Activated CD4-positive, alpha-beta T cell treated with anti-CD3 and anti-CD28 coated beads, Interleukin-2, amount 50 U/mL, for 24 hours (primary cell): ENCODE results near the gene ACAN.

Experiments used
- DNase-seq, 2 donors: peaks; one replicate each; pipeline ENCODE4 v3.0.0-alpha.2; 2020; ENCODE audit warnings: low read depth in 1 of 2, low spot score in 1 of 2

Gene ACAN

GRCh38 chr15:88800738-88801137 lies 2.5 kb upstream of the ACAN start:
- DNase-seq, result no peak

- no peak for DNase-seq
Measured at GRCh38 chr15:88802250-88802990, 816 bp upstream of the ACAN start.

- no peak for DNase-seq
Measured at GRCh38 chr15:88802991-88803240, 320 bp upstream of the ACAN start.

GRCh38 chr15:88803920-88804247 lies 648 bp downstream of the ACAN start:
- no peak for DNase-seq

GRCh38 chr15:88804257-88804656 lies 1.0 kb downstream of the ACAN start:
- no peak for DNase-seq

- DNase-seq, result no peak
Measured at GRCh38 chr15:88805031-88805780, 2.0 kb downstream of the ACAN start.

- DNase-seq, result no peak
Measured at GRCh38 chr15:88810446-88810845, 7.2 kb downstream of the ACAN start.

GRCh38 chr15:88812133-88812532 lies 8.9 kb downstream of the ACAN start:
- DNase-seq, result no peak

GRCh38 chr15:88813960-88814359 lies 10.7 kb downstream of the ACAN start:
- no peak for DNase-seq

- no peak for DNase-seq
Measured at GRCh38 chr15:88814393-88814792, 11.2 kb downstream of the ACAN start.

- no peak for DNase-seq
Measured at GRCh38 chr15:88818920-88819319, 15.7 kb downstream of the ACAN start.

GRCh38 chr15:88821993-88822392 lies 18.8 kb downstream of the ACAN start:
- no peak for DNase-seq

- no peak for DNase-seq
Measured at GRCh38 chr15:88828791-88829190, 25.6 kb downstream of the ACAN start.

- DNase-seq, result no peak
Measured at GRCh38 chr15:88830016-88830415, 26.8 kb downstream of the ACAN start.

- DNase-seq, result no peak
Measured at GRCh38 chr15:88832820-88833730, 29.8 kb downstream of the ACAN start.

- no peak for DNase-seq
Measured at GRCh38 chr15:88833731-88834100, 30.5 kb downstream of the ACAN start.

- no peak for DNase-seq
Measured at GRCh38 chr15:88834211-88834812, 31.1 kb downstream of the ACAN start.

- no peak for DNase-seq
Measured at GRCh38 chr15:88835119-88835518, 31.9 kb downstream of the ACAN start.

GRCh38 chr15:88835646-88836045 lies 32.4 kb downstream of the ACAN start:
- DNase-seq, result no peak

- no peak for DNase-seq
Measured at GRCh38 chr15:88838667-88839066, 35.4 kb downstream of the ACAN start.

- DNase-seq, result no peak
Measured at GRCh38 chr15:88839146-88839545, 35.9 kb downstream of the ACAN start.

- no peak for DNase-seq
Measured at GRCh38 chr15:88839961-88840360, 36.7 kb downstream of the ACAN start.
